Natural killer cell (primary cell): ENCODE data around the gene GAS2. TPM values are rescaled to one million over a fixed set of nuclear protein-coding genes. Genes with fewer than 3 reads are reported as not detected.

Experiments used
- ATAC-seq, 3 donors: fragments of 150-1000 bp in 2 of 3; fragments of 200-7000 bp in 1 of 3; cut with Tn5 transposase; 1 replicate in 1 of 3; 2 replicates in 2 of 3; pipeline ENCODE4 v1.10.0; 2021; ENCODE audit warnings: mild to moderate bottlenecking in 2 of 3, moderate library complexity in 2 of 3
- DNase-seq, 2 donors: peaks; one replicate each; pipeline versions ENCODE4 v3.0.0 to v3.0.0-alpha.2; 2013 to 2021; ENCODE audit warnings: mixed read lengths in 1 of 2
- H3K27ac ChIP-seq: one replicate; pipeline ENCODE4 v1.5.1; 2013; ENCODE audit warnings: mild to moderate bottlenecking, low read length
- H3K27me3 ChIP-seq: one replicate; pipeline ENCODE4 v1.6.1; 2013; ENCODE audit warnings: low read length; ENCODE audit not compliant: control insufficient read depth, insufficient read depth
- H3K36me3 ChIP-seq: one replicate; pipeline ENCODE4 v1.6.1; 2013; ENCODE audit warnings: low read length; ENCODE audit not compliant: control insufficient read depth, insufficient read depth
- H3K4me1 ChIP-seq: one replicate; pipeline ENCODE4 v1.6.1; 2013; ENCODE audit warnings: low read length; ENCODE audit not compliant: control insufficient read depth, insufficient read depth
- H3K4me3 ChIP-seq: one replicate; pipeline ENCODE4 v1.5.1; 2013; ENCODE audit warnings: low read length
- H3K9me3 ChIP-seq: one replicate; pipeline ENCODE4 v1.6.1; 2013; ENCODE audit warnings: low read length; ENCODE audit not compliant: control insufficient read depth, insufficient read depth
- H3K27ac Mint-ChIP-seq, 2 donors: one replicate each; pipeline ENCODE4 v1.8.0; 2022; ENCODE audit warnings: mild to moderate bottlenecking in 2 of 2, mixed read lengths in 2 of 2, moderate library complexity in 1 of 2
- H3K27me3 Mint-ChIP-seq, 2 donors: one replicate each; pipeline ENCODE4 v1.8.0; 2022; ENCODE audit warnings: low read depth in 2 of 2, mixed read lengths in 2 of 2
- H3K36me3 Mint-ChIP-seq: one replicate; pipeline ENCODE4 v1.8.0; 2022; ENCODE audit warnings: mixed read lengths
- H3K4me1 Mint-ChIP-seq, 2 donors: one replicate each; pipeline ENCODE4 v1.8.0; 2022; ENCODE audit warnings: mixed read lengths in 2 of 2
- H3K4me3 Mint-ChIP-seq: one replicate; pipeline ENCODE4 v1.8.0; 2022; ENCODE audit warnings: mild to moderate bottlenecking, moderate library complexity, mixed read lengths
- H3K9me3 Mint-ChIP-seq, 2 donors: one replicate each; pipeline ENCODE4 v1.8.0; 2022; ENCODE audit warnings: mixed read lengths in 2 of 2
- WGBS: methylation state at CpG from one replicate; pipeline ENCODE4 v1.1.7; 2013; ENCODE audit warnings: missing lambda C conversion rate; ENCODE audit not compliant: insufficient coverage; 5-methylcytosine and 5-hydroxymethylcytosine counted together
- intact Hi-C: fragments of 100-400 bp; cut with micrococcal nuclease; formaldehyde crosslinking; loops from one replicate; pipeline ENCODE4 v1.14.2; 2022
- total RNA-seq, 4 donors: library from RNA; stranded (reverse); fragments of 120-200 nt in 1 of 4; gene quantifications; one replicate each; pipeline versions ENCODE4 v1.2.3 to v1.2.4, GENCODE V29; 2013 to 2022
- TF ChIP-seq, protein P1 (sequence below): fragments of 200-600 bp; IDR thresholded peaks from one replicate; pipeline ENCODE4 v1.8.0; 2022; ENCODE audit warnings: antibody characterized with exemption

The GAS2 gene
- total RNA-seq, 3 donors from 2014 or later (not counting 1 experiment from before 2014, with no cell fraction given), result 2.0 to 3.5 (median 2.5) TPM

- intact Hi-C loops, result no loop called here
- ATAC-seq (no peak), DNase-seq (no peak)
- no peaks in the 10 kb centered on the region for H3K27me3 Mint-ChIP-seq
- no peak overlapping the region for H3K4me3 Mint-ChIP-seq
- no peaks in the 10 kb centered on the region for H3K36me3 Mint-ChIP-seq
- WGBS, result no CpG with 5 or more reads among the region's 1 CpG
- no peaks in the 10 kb centered on the region for H3K36me3 ChIP-seq
- H3K27ac Mint-ChIP-seq, result no peak overlapping the region
- peaks cover 0 to 6% of the 10 kb centered on the region in 2 donors for H3K4me1 Mint-ChIP-seq
- H3K4me1 ChIP-seq, result no peaks in the 10 kb centered on the region
- no peaks in the 10 kb centered on the region for H3K27me3 ChIP-seq
- H3K9me3 Mint-ChIP-seq, result no peaks in the 10 kb centered on the region
- H3K27ac ChIP-seq, result no peak overlapping the region
- no peak overlapping the region for H3K4me3 ChIP-seq
- TF ChIP-seq, protein P1, sequence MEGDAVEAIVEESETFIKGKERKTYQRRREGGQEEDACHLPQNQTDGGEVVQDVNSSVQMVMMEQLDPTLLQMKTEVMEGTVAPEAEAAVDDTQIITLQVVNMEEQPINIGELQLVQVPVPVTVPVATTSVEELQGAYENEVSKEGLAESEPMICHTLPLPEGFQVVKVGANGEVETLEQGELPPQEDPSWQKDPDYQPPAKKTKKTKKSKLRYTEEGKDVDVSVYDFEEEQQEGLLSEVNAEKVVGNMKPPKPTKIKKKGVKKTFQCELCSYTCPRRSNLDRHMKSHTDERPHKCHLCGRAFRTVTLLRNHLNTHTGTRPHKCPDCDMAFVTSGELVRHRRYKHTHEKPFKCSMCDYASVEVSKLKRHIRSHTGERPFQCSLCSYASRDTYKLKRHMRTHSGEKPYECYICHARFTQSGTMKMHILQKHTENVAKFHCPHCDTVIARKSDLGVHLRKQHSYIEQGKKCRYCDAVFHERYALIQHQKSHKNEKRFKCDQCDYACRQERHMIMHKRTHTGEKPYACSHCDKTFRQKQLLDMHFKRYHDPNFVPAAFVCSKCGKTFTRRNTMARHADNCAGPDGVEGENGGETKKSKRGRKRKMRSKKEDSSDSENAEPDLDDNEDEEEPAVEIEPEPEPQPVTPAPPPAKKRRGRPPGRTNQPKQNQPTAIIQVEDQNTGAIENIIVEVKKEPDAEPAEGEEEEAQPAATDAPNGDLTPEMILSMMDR, result no peak
- H3K9me3 ChIP-seq, result no peaks in the 10 kb centered on the region
These were observed 67.3 kb downstream of the GAS2 start for GRCh38 chr11:22733475-22734248.

DNA sequence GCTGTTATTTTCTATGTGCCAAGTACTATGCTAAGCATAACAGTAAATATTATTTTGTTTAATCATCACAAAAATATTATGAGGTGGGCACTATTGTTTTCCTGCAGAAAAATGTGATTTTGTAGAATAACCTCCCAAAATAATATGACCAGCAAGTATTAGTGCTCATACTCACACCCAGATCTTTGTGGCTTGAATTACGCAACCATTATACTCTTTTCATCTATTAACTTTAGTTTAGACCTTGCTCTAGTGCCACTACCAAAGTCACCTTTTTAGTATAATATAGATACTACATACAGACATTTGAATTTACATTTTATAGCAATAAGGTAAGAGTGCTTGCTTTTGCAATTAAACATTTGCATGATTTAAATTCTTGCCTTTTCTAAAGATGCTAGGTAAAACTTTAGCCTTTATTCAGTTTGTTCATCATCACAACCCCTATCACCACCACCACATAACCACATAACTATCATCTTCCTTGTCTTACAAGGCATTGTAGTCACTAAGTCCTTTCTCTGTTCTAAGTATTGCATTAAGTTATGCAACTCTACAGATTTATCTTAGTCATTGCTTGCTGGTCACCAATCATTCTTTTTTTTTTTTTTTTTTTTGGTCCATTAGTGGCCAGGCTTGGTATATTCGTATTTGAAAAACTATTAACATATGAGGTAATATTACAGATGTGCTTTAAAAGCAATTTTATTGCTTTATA is 68.4 kb downstream of the GAS2 start:
- no peaks in the 10 kb centered on the region for H3K27me3 ChIP-seq
- no peaks in the 10 kb centered on the region for H3K9me3 Mint-ChIP-seq
- H3K4me1 Mint-ChIP-seq, result no peaks in the 10 kb centered on the region
- H3K9me3 ChIP-seq, result no peaks in the 10 kb centered on the region
- TF ChIP-seq, protein P1, result no peak
- H3K27ac ChIP-seq, result no peak overlapping the region
- H3K4me1 ChIP-seq, result no peaks in the 10 kb centered on the region
- ATAC-seq, result no peak
- no peak overlapping the region for H3K27ac Mint-ChIP-seq
- intact Hi-C loops, result no loop called here
- H3K36me3 Mint-ChIP-seq, result no peaks in the 10 kb centered on the region
- no peak overlapping the region for H3K4me3 ChIP-seq
- H3K4me3 Mint-ChIP-seq, result no peak overlapping the region
- 88% methylated on average over 1 of the region's 2 CpGs for WGBS
- no peak for DNase-seq
- H3K27me3 Mint-ChIP-seq, result no peaks in the 10 kb centered on the region
- H3K36me3 ChIP-seq, result no peaks in the 10 kb centered on the region

DNA sequence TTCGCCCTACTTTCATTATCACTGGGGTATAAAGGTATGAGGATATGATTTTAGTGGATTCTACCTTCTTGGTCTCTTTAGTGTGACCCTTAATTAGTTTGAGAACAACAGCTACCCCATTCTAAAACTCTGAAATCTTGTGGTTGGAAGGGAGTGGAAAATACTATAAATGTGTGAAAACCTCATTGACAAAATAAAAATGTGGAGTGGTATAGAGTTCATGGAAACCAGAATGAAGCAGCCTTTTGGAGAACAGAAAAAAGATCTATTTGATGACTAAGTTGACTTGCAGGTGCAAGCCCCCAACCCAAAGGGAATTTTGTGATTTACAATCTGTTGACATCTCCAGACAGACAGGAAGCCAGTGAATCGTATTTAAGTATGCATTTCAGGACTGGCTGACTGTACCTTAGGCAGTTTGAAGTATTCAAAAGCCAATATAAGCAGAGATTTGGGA is 75.8 kb downstream of the GAS2 start:
- no peaks in the 10 kb centered on the region for H3K9me3 Mint-ChIP-seq
- peaks cover 7 to 9% of the 10 kb centered on the region in 2 donors for H3K4me1 Mint-ChIP-seq
- no peaks in the 10 kb centered on the region for H3K9me3 ChIP-seq
- no peak overlapping the region for H3K27ac Mint-ChIP-seq
- intact Hi-C loops, result no loop called here
- H3K36me3 Mint-ChIP-seq, result no peaks in the 10 kb centered on the region
- no peaks in the 10 kb centered on the region for H3K36me3 ChIP-seq
- H3K27me3 Mint-ChIP-seq, result peaks cover 8 to 15% of the 10 kb centered on the region in 2 donors
- TF ChIP-seq, protein P1, result no peak
- H3K4me3 Mint-ChIP-seq, result no peak overlapping the region
- ATAC-seq (no peak), DNase-seq (no peak)
- WGBS, result 11% methylated on average over 1 of the region's 2 CpGs
- H3K4me3 ChIP-seq, result no peak overlapping the region
- no peaks in the 10 kb centered on the region for H3K4me1 ChIP-seq
- H3K27me3 ChIP-seq, result peaks cover 2% of the 10 kb centered on the region
- no peak overlapping the region for H3K27ac ChIP-seq
